ENCODE data around the gene ANAPC7.

Gene ANAPC7

DNA sequence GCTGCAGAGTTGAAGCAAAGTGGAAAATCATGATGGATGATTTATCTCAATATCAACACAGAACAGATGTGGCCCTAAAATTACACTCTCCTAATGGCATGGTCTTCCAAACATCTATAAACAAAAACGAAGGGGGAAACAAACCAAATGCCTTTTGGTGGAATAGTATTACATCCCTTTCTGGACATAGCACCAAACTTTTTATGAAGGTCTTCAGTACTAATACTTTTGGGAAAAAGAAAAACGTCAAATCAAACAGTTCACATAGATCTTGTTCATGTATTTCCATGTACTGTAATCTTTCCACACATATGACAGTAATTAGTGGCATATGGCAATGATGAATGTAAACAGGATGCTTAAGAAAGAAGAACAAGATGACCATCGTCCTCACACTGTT, 22.9 kb upstream of the ANAPC7 start:
- Histone ChIP-seq H3K79me2 (ENCODE audit: low read length) (no peaks in the 10 kb centered on the region), H3K36me3 (replicated peaks; ENCODE audit: insufficient read depth, low read length) (no peaks in the 10 kb centered on the region), H3K4me2 (ENCODE audit: low read depth, low read length) (no peak overlapping the region), H4K20me1 (ENCODE audit: insufficient read depth, low read length) (no peaks in the 10 kb centered on the region), H3K4me3 (ENCODE audit: low read length) (no peak overlapping the region), H2AFZ (ENCODE audit: low read length) (no peak overlapping the region), H3K27me3 (replicated peaks; ENCODE audit: insufficient read depth, low read length) (no peaks in the 10 kb centered on the region), H3K9ac (ENCODE audit: low read length) (no peak overlapping the region), H3F3A (ENCODE audit: insufficient read depth, low read length) (no peaks in the 10 kb centered on the region), H3K9me2 (replicated peaks; ENCODE audit: insufficient read depth, low read length) (no peaks in the 10 kb centered on the region), H3K4me1 (ENCODE audit: low read length) (no peaks in the 10 kb centered on the region), H3K27ac (ENCODE audit: low read length) (no peak overlapping the region), H3K9me3 (replicated peaks; ENCODE audit: insufficient read depth, low read length) (no peaks in the 10 kb centered on the region)
- TF ChIP-seq, protein P1, sequence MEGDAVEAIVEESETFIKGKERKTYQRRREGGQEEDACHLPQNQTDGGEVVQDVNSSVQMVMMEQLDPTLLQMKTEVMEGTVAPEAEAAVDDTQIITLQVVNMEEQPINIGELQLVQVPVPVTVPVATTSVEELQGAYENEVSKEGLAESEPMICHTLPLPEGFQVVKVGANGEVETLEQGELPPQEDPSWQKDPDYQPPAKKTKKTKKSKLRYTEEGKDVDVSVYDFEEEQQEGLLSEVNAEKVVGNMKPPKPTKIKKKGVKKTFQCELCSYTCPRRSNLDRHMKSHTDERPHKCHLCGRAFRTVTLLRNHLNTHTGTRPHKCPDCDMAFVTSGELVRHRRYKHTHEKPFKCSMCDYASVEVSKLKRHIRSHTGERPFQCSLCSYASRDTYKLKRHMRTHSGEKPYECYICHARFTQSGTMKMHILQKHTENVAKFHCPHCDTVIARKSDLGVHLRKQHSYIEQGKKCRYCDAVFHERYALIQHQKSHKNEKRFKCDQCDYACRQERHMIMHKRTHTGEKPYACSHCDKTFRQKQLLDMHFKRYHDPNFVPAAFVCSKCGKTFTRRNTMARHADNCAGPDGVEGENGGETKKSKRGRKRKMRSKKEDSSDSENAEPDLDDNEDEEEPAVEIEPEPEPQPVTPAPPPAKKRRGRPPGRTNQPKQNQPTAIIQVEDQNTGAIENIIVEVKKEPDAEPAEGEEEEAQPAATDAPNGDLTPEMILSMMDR (IDR thresholded peaks at IDR 0.05; ENCODE audit: low read length), result no peak
- TF ChIP-seq EZH2phosphoT487 (IDR thresholded peaks at IDR 0.05; ENCODE audit: low read length) (no peak), EZH2 (optimal IDR thresholded peaks at IDR 0.05; ENCODE audit: low read depth, low read length) (no peak)
- no peak for DNase-seq

DNA sequence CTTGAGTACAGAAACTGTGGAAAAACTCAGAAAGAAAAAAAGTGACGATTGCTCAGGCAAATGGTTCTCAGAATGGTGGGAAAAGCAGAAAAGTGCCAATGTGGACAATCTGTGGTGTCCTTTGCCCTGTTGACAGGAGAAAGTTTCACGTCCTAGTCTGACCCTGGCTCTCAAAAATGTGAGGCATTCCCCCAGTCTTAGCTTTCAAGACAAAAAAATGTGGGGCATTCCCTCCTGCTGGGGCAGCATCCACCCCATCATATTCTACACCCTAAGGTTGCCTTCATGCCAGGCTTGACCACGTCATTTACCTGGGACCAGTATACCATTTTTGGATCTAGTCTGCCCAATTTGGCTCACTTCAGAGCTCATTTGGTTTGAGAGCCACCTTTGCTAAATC, 20.7 kb upstream of the ANAPC7 start:
- no peak overlapping the region for H2AFZ ChIP-seq (ENCODE audit: low read length)
- no peaks in the 10 kb centered on the region for H3K27me3 ChIP-seq (replicated peaks; ENCODE audit: insufficient read depth, low read length)
- no peaks in the 10 kb centered on the region for H3K9me2 ChIP-seq (replicated peaks; ENCODE audit: insufficient read depth, low read length)
- no peaks in the 10 kb centered on the region for H3K79me2 ChIP-seq (ENCODE audit: low read length)
- H3K4me1 ChIP-seq (ENCODE audit: low read length), result no peaks in the 10 kb centered on the region
- TF ChIP-seq EZH2phosphoT487 (IDR thresholded peaks at IDR 0.05; ENCODE audit: low read length) (no peak), EZH2 (optimal IDR thresholded peaks at IDR 0.05; ENCODE audit: low read depth, low read length) (no peak)
- TF ChIP-seq, protein P1 (IDR thresholded peaks at IDR 0.05; ENCODE audit: low read length), result no peak
- no peak overlapping the region for H3K9ac ChIP-seq (ENCODE audit: low read length)
- DNase-seq, result no peak
- no peak overlapping the region for H3K4me3 ChIP-seq (ENCODE audit: low read length)
- H3F3A ChIP-seq (ENCODE audit: insufficient read depth, low read length), result no peaks in the 10 kb centered on the region
- H3K9me3 ChIP-seq (replicated peaks; ENCODE audit: insufficient read depth, low read length), result no peaks in the 10 kb centered on the region
- no peak overlapping the region for H3K4me2 ChIP-seq (ENCODE audit: low read depth, low read length)
- no peak overlapping the region for H3K27ac ChIP-seq (ENCODE audit: low read length)
- no peaks in the 10 kb centered on the region for H3K36me3 ChIP-seq (replicated peaks; ENCODE audit: insufficient read depth, low read length)
- no peaks in the 10 kb centered on the region for H4K20me1 ChIP-seq (ENCODE audit: insufficient read depth, low read length)

DNA sequence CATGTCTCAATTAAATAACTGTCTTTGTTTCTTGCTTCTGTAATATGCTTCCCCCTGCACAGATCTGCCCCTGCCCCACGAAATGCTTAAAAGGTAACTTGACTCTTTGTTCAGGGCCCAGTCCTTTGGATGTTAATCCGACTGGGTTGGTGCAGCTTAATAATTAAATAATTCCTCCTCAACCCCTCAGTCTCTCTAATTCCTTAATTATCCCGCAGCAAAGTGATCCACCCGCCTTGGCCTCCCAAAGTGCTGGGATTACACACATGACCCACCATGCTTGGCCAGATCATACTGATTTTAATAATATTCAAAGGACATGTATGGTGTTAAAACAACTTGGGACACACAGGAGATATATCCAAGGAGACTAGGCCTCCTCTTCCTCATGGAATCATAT, 18.2 kb upstream of the ANAPC7 start:
- no peaks in the 10 kb centered on the region for H3K27me3 ChIP-seq (replicated peaks; ENCODE audit: insufficient read depth, low read length)
- TF ChIP-seq, protein P1 (IDR thresholded peaks at IDR 0.05; ENCODE audit: low read length), result no peak
- H3K4me2 ChIP-seq (ENCODE audit: low read depth, low read length), result no peak overlapping the region
- H3K9ac ChIP-seq (ENCODE audit: low read length), result no peak overlapping the region
- no peaks in the 10 kb centered on the region for H3K9me3 ChIP-seq (replicated peaks; ENCODE audit: insufficient read depth, low read length)
- no peaks in the 10 kb centered on the region for H3K9me2 ChIP-seq (replicated peaks; ENCODE audit: insufficient read depth, low read length)
- no peak overlapping the region for H3K4me3 ChIP-seq (ENCODE audit: low read length)
- DNase-seq, result no peak
- H4K20me1 ChIP-seq (ENCODE audit: insufficient read depth, low read length), result no peaks in the 10 kb centered on the region
- no peaks in the 10 kb centered on the region for H3F3A ChIP-seq (ENCODE audit: insufficient read depth, low read length)
- no peaks in the 10 kb centered on the region for H3K79me2 ChIP-seq (ENCODE audit: low read length)
- no peak overlapping the region for H3K27ac ChIP-seq (ENCODE audit: low read length)
- H3K4me1 ChIP-seq (ENCODE audit: low read length), result no peaks in the 10 kb centered on the region
- no peak overlapping the region for H2AFZ ChIP-seq (ENCODE audit: low read length)
- no peaks in the 10 kb centered on the region for H3K36me3 ChIP-seq (replicated peaks; ENCODE audit: insufficient read depth, low read length)
